Medulla oblongata (tissue), 1 donor: ENCODE data around the gene GPR176.
A peak's percentile ranks its signal among the peaks of the same experiment; 100 is the strongest.

Source experiments
- DNase-seq: peaks from one replicate; pipeline ENCODE4 v3.0.0-alpha.2; 2015; ENCODE audit errors: extremely low spot score

Gene GPR176

DNA sequence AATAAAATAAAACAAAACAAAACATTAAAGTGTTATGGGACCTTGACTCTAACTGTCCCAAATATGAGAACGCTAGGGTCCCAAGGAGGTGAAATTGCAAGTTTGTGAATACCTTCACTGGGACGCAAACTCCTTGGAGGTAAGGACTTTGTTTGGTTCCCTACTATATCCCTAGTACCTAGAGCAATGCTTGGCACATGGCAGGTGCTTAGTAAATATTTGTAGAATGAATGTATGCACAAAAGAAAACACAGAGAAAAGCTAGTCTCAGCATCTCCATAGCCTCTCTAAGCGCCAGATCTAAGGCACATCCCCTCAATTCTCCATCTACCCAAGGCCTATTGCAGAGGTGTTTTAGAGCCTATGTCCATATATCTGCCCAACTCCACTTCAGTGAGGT is 30.5 kb downstream of the GPR176 start:
- DNase-seq = no peak

- no peak for DNase-seq
These were observed 31.3 kb downstream of the GPR176 start for GRCh38 chr15:39888809-39889208.

DNA sequence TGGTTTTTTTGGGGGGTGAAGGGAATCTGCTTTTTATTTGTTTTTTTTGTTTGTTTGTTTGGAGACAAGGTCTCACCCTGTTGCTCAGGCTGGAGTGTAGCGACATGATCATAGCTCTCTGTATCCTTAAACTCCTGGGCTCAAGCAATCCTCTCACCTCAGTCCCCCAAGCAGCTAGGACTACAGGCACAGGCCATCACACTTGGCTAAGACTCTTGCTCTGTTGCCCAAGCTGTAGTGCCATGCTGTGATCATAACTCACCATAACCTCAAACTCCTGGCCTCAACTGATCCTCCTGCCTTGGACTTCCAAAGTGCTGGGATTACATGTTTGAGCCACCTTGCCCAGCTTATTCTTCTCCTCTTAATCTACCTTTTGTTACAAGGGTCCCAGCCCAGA is 31.8 kb downstream of the GPR176 start:
- no peak for DNase-seq

DNA sequence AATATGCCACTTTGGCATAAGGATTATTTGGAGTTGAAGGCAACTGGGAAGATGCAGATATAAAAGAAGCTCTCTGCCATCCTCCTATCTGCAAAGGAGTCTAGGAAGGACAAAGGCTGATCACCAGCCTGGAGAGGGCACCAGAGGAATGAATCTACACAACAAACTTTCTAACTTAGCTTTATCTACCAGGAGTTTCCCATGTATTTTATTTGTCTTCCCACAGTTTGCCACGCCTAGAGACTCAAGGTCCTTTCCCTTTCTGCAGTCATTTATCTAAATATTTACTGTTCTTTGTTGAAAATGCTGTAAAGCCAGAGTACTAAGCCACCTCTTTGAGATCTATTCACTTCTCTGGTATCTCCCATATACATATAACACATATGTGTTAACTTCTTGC is 32.2 kb downstream of the GPR176 start:
- peak; percentile 38 for DNase-seq

DNA sequence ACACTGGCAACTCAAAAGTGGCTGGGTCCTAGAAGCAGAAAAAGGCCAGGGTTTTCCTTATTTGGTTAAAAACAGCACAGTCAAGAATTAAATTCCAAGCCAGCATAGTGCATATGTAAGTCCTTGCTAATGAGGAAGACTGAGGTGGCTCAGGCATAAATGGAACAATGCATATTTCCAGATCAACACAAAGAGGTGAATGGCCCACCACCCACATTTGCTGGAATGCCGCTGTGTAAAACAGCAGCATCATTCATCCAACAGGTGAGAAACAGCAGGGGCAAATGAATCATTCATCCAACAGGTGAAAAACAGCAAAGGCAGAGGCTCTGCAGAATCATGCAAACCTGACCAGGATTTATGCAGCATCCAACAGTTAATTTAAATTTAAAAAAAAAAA is 32.9 kb downstream of the GPR176 start:
- no peak for DNase-seq

GRCh38 chr15:39886418-39886817 is 33.6 kb downstream of the GPR176 start:
- no peak for DNase-seq

- DNase-seq = no peak
These were observed 34.8 kb downstream of the GPR176 start for GRCh38 chr15:39885099-39885777.

- no peak for DNase-seq
These were observed 35.7 kb downstream of the GPR176 start for GRCh38 chr15:39884351-39884750.

GRCh38 chr15:39882602-39883001 is 37.5 kb downstream of the GPR176 start:
- no peak for DNase-seq

DNA sequence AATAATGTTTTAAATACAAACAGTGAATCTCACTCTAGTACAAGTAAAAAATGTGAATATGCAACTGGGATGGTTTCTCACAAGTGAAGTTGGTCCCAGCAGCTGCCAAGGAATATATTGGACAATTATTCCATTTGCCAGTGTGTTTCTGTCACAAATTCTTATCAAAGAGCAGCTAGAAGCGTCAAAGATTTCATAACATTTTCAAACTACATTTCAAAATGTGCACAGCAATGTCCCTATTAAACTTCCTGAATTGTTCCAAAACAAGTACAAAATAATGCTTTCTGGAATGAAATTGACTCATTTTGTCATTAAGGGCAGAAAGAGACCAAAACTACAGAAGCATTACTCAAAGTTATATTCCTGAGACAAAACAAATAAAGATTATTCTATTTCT is 38.3 kb downstream of the GPR176 start:
- no peak for DNase-seq

DNA sequence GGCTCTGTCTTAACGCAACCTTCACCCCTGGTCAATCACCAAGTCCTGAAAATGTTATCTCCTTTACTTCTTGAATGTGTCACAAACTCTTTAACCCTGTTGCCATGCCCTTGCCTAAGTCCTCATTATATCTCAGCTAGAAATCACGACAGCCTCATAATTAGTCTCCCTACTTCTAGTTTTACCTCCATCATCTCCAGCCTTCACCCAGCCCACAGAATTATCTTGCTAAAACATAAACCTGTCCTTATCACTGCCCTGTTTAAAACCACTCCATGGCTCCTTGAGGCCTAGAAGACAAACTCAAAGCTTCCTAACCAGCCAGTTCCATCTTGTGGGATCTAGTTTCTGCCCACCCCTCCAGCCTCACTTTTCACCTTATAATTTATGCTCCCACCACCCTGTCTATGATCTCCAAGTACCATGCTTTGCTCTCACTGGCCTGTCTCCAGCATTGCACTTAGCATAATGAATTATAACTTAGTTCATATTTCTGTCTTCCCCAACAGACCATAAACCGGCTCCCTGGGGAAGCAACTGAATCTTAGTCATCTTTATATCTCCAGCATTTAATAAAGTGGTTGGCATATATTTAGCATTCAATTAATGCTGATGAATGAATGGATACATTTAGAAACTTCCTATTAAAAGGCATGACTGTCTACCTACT is 39.2 kb downstream of the GPR176 start:
- no peak for DNase-seq

DNA sequence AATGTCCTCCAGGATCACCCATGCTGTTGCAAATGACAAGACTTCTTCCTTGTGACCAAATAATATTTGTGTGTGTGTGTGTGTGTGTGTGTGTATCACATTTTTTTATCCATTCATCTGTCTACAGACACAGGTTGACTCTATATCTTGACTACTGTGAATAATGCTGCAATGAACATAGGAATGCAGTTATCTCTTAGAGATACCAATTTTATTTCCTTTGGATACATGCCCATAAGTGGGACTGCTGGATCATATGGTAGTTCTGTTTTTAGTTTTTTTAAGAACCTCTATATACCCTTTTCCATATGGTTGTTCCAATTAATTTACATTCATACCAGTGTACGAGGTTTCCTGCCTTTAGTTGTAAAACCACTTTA is 41.7 kb downstream of the GPR176 start:
- no peak for DNase-seq

GRCh38 chr15:39874890-39875549 is 45.0 kb downstream of the GPR176 start:
- peak; percentile 56 for DNase-seq

- DNase-seq = no peak
These were observed 46.1 kb downstream of the GPR176 start for GRCh38 chr15:39873978-39874377.

- DNase-seq = no peak
These were observed 49.5 kb downstream of the GPR176 start for GRCh38 chr15:39870537-39870936.

DNA sequence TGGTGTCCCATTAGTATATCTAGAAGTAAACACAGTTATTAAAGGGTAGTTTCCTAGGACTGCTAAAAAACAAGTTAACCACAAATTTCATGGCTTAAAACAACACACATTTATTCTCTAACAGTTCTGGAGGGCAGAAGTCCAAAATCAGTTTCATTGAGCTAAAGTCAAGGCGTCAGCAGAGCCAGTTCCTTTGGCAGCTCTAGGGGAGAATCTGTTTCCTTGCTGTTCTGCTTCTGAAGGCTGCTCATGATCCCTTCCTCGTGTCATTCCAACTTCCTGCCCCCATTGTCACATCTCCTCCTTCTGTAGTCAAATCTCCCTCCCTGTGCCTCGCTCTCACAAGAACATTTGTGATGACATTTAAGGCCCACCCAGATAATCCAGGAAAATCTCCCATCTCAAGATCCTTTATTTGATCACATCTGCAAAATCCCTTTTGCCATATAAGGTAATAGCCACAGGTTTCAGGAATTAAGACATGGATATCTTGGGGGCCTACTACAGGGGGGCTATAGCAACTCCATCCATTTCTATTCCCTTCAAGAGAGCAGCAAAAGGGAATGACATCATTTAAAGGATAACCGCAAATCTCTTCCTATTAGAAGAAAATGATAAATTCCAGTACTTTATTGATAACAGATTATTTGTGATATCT is 50.1 kb downstream of the GPR176 start:
- peak; percentile 78 for DNase-seq

- no peak for DNase-seq
These were observed 50.8 kb downstream of the GPR176 start for GRCh38 chr15:39869254-39869653.

GRCh38 chr15:39868396-39868795 is 51.7 kb downstream of the GPR176 start:
- DNase-seq = no peak

GRCh38 chr15:39864116-39864515 is 56.0 kb downstream of the GPR176 start:
- no peak for DNase-seq

DNA sequence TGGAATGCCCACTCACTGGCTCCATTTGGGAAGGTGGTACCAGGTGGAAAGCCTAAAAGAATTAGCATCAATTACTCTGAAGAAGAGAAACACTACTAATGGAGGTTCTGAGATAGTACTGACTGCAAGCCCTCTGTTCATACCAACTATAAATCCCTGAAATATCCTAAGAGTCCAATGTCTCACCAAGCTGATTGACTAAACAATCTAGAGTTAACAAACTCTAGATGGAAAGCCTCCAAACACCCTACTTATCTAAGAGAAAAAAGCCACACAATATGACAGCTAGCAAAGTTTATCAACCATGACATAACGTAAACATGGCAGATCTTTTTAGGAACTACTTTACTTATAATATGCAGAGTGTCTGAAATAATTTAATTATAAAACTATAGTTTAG is 59.2 kb downstream of the GPR176 start:
- DNase-seq = no peak

DNA sequence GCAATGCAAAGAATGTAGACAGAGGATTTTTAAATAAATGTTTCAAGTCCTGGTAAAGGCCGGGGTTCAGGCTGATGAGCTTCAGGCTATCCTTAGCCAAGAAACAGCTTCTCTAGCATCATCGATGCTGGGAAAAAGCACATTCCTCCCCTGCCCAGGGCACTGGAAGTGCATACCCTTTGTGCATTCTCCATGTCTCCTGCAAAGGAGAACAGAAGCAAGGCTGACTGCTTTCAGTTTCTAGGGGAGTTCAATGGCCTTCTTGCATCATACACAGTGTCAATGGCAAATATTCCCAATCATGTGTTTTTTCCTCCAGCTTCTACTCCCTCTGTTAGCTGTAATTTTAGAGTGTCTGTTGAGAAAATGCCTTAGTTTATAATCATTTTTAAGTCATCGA is 59.9 kb downstream of the GPR176 start:
- DNase-seq = peak; percentile 8

- no peak for DNase-seq
These were observed 60.4 kb downstream of the GPR176 start for GRCh38 chr15:39859636-39860035.

- no peak for DNase-seq
These were observed 62.9 kb downstream of the GPR176 start for GRCh38 chr15:39857132-39857531.
